Measurements from ENCODE around the gene MAD1L1.

- TF ChIP-seq TSHZ2 (CRISPR knock-in tag; IDR thresholded peaks at IDR 0.05) (no peak), ARNTL (CRISPR knock-in tag; IDR thresholded peaks at IDR 0.05; ENCODE audit: borderline replicate concordance, low read depth) (no peak), PATZ1 (CRISPR knock-in tag; IDR thresholded peaks at IDR 0.05; ENCODE audit: borderline replicate concordance) (no peak), ZC3H10 (CRISPR knock-in tag; IDR thresholded peaks at IDR 0.05) (no peak), ZNF565 (CRISPR knock-in tag; conservative IDR thresholded peaks at IDR 0.05; ENCODE audit: low read depth) (no peak)
These were observed 335.5 kb downstream of the MAD1L1 start for GRCh38 chr7:1897076-1897860.

Measured in SK-N-SH treated with all-trans-retinoic acid at 6 μM for 48 hours (cell line).